NCI-H345 treated with DMSO at 0.1 percent for 48 hours (cell line): ENCODE data around the gene WSCD2.

Experiments
- DNase-seq: peaks from one replicate; lab custom pipeline; 2025; ENCODE audit not compliant: unreplicated experiment; lab: John Stamatoyannopoulos, UW

WSCD2 gene

GRCh38 chr12:108257004-108257403, 127.9 kb downstream of the WSCD2 start:
- no peak for DNase-seq

- no peak for DNase-seq
Observed at GRCh38 chr12:108257610-108258106, 128.6 kb downstream of the WSCD2 start.

GRCh38 chr12:108260039-108260438, 131.0 kb downstream of the WSCD2 start:
- DNase-seq = no peak

- no peak for DNase-seq
Observed at GRCh38 chr12:108260969-108261368, 131.9 kb downstream of the WSCD2 start.

GRCh38 chr12:108265505-108265904, 136.4 kb downstream of the WSCD2 start:
- DNase-seq = no peak

- DNase-seq = no peak
Observed at GRCh38 chr12:108266131-108266530, 137.0 kb downstream of the WSCD2 start.

- no peak for DNase-seq
Observed at GRCh38 chr12:108267450-108267849, 138.4 kb downstream of the WSCD2 start.

- no peak for DNase-seq
Observed at GRCh38 chr12:108268397-108268796, 139.3 kb downstream of the WSCD2 start.

GRCh38 chr12:108269224-108269623, 140.1 kb downstream of the WSCD2 start:
- DNase-seq = no peak

- no peak for DNase-seq
Observed at GRCh38 chr12:108270035-108270848, 141.2 kb downstream of the WSCD2 start.

GRCh38 chr12:108270849-108271143, 141.7 kb downstream of the WSCD2 start:
- no peak for DNase-seq

GRCh38 chr12:108271951-108272872, 143.1 kb downstream of the WSCD2 start:
- no peak for DNase-seq

GRCh38 chr12:108273217-108273616, 144.1 kb downstream of the WSCD2 start:
- DNase-seq = no peak

- no peak for DNase-seq
Observed at GRCh38 chr12:108277613-108278012, 148.5 kb downstream of the WSCD2 start.

GRCh38 chr12:108282160-108282559, 153.1 kb downstream of the WSCD2 start:
- no peak for DNase-seq

GRCh38 chr12:108282676-108283075, 153.6 kb downstream of the WSCD2 start:
- no peak for DNase-seq

- DNase-seq = no peak
Observed at GRCh38 chr12:108284163-108284562, 155.1 kb downstream of the WSCD2 start.

GRCh38 chr12:108285016-108285415, 155.9 kb downstream of the WSCD2 start:
- no peak for DNase-seq

GRCh38 chr12:108287227-108287626, 158.1 kb downstream of the WSCD2 start:
- no peak for DNase-seq

GRCh38 chr12:108289350-108290161, 160.5 kb downstream of the WSCD2 start:
- DNase-seq = no peak

GRCh38 chr12:108295641-108296040, 166.6 kb downstream of the WSCD2 start:
- no peak for DNase-seq
